CD14-positive monocyte (primary cell): Measurements from ENCODE around the gene UROC1. TPM values are rescaled to one million over a fixed set of nuclear protein-coding genes. Genes with fewer than 3 reads are reported as not detected.

Experiments used
- DNase-seq, 3 donors: peaks; one replicate each; pipeline ENCODE4 v3.0.0-alpha.2; 2011 to 2022
- H2AFZ ChIP-seq: 2 replicates; pipeline ENCODE4 v1.6.0; 2012; ENCODE audit warnings: mild to moderate bottlenecking, low read depth, low read length, inconsistent platforms; ENCODE audit not compliant: insufficient read depth, poor library complexity, severe bottlenecking
- H3K27ac ChIP-seq, 2 donors: 1 replicate in 1 of 2; 2 replicates in 1 of 2; pipeline ENCODE4 v1.5.1; 2012 to 2013; ENCODE audit warnings: low read length in 2 of 2, control low read depth in 1 of 2, inconsistent platforms in 1 of 2, low read depth in 1 of 2, mild to moderate bottlenecking in 1 of 2
- H3K27me3 ChIP-seq, 2 donors: one replicate each; pipeline versions ENCODE4 v1.6.0 to v1.6.1; 2011 to 2013; ENCODE audit warnings: low read length in 2 of 2; ENCODE audit not compliant: control insufficient read depth in 2 of 2, insufficient read depth in 2 of 2
- H3K36me3 ChIP-seq, 2 donors: replicated peaks in 1 of 2; 1 replicate in 1 of 2; 2 replicates in 1 of 2; pipeline versions ENCODE4 v1.5.1 to v1.6.1; 2012 to 2013; ENCODE audit warnings: low read length in 2 of 2, control low read depth in 1 of 2, inconsistent platforms in 1 of 2, mild to moderate bottlenecking in 1 of 2; ENCODE audit not compliant: insufficient read depth in 2 of 2, control insufficient read depth in 1 of 2
- H3K4me1 ChIP-seq, 2 donors: 1 replicate in 1 of 2; 2 replicates in 1 of 2; pipeline versions ENCODE4 v1.5.1 to v1.6.1; 2012 to 2013; ENCODE audit warnings: low read length in 2 of 2, control low read depth in 1 of 2, inconsistent platforms in 1 of 2, mild to moderate bottlenecking in 1 of 2, moderate library complexity in 1 of 2; ENCODE audit not compliant: insufficient read depth in 2 of 2, control insufficient read depth in 1 of 2
- H3K4me2 ChIP-seq: replicated peaks from 2 replicates; pipeline ENCODE3; 2012; ENCODE audit warnings: low read length, moderate library complexity, mild to moderate bottlenecking; ENCODE audit not compliant: poor library complexity, severe bottlenecking; ENCODE audit errors: extremely low read depth
- H3K4me3 ChIP-seq, 3 experiments: fragments of 200-600 bp in 1 of 3; sonication (generic) in 1 of 3; replicated peaks in 1 of 3; 1 replicate in 2 of 3; 2 replicates in 1 of 3; pipeline ENCODE4 v1.5.1; 2011 to 2013; ENCODE audit warnings: low read length in 3 of 3, mild to moderate bottlenecking in 3 of 3, control low read depth in 2 of 3, low read depth in 2 of 3, inconsistent platforms in 1 of 3, moderate library complexity in 1 of 3
- H3K79me2 ChIP-seq: 2 replicates; pipeline ENCODE4 v1.6.0; 2012; ENCODE audit warnings: mild to moderate bottlenecking, control low read depth, inconsistent platforms, low read length, moderate library complexity; ENCODE audit not compliant: insufficient read depth
- H3K9ac ChIP-seq: 2 replicates; pipeline ENCODE4 v1.6.0; 2017; ENCODE audit warnings: low read length, mild to moderate bottlenecking; ENCODE audit not compliant: insufficient read depth, poor library complexity, severe bottlenecking
- H3K9me3 ChIP-seq, 2 donors: replicated peaks in 1 of 2; 1 replicate in 1 of 2; 2 replicates in 1 of 2; pipeline versions ENCODE4 v1.5.1 to v1.6.1; 2012 to 2013; ENCODE audit warnings: low read length in 2 of 2, control low read depth in 1 of 2; ENCODE audit not compliant: control insufficient read depth in 1 of 2, insufficient read depth in 1 of 2
- H4K20me1 ChIP-seq: 2 replicates; pipeline ENCODE4 v1.6.0; 2012; ENCODE audit warnings: mild to moderate bottlenecking, low read length, control low read depth, moderate library complexity; ENCODE audit not compliant: insufficient read depth
- H3K27ac Mint-ChIP-seq, 7 donors: one replicate each; pipeline ENCODE4 v1.8.0; 2020; ENCODE audit warnings: mild to moderate bottlenecking in 7 of 7, mixed read lengths in 7 of 7, moderate library complexity in 6 of 7, inconsistent platforms in 2 of 7
- H3K27me3 Mint-ChIP-seq, 3 donors: one replicate each; pipeline ENCODE4 v1.8.0; 2021 to 2022; ENCODE audit warnings: low read depth in 3 of 3, mild to moderate bottlenecking in 3 of 3, mixed read lengths in 3 of 3, moderate library complexity in 3 of 3, inconsistent platforms in 1 of 3
- H3K36me3 Mint-ChIP-seq, 2 donors: one replicate each; pipeline ENCODE4 v1.8.0; 2020; ENCODE audit warnings: mixed read lengths in 2 of 2, inconsistent platforms in 1 of 2, mild to moderate bottlenecking in 1 of 2
- H3K4me1 Mint-ChIP-seq: one replicate; pipeline ENCODE4 v1.8.0; 2020; ENCODE audit warnings: mild to moderate bottlenecking, mixed read lengths
- H3K4me3 Mint-ChIP-seq, 2 donors: one replicate each; pipeline ENCODE4 v1.8.0; 2020; ENCODE audit warnings: mild to moderate bottlenecking in 2 of 2, mixed read lengths in 2 of 2, moderate library complexity in 1 of 2
- H3K9me3 Mint-ChIP-seq, 7 donors: one replicate each; pipeline ENCODE4 v1.8.0; 2020 to 2022; ENCODE audit warnings: mixed read lengths in 7 of 7, mild to moderate bottlenecking in 6 of 7, moderate library complexity in 6 of 7, inconsistent platforms in 2 of 7
- WGBS: methylation state at CpG from one replicate; pipeline ENCODE4 v1.1.5; 2013; ENCODE audit warnings: missing lambda C conversion rate; ENCODE audit not compliant: insufficient coverage; 5-methylcytosine and 5-hydroxymethylcytosine counted together
- intact Hi-C, 2 donors: fragments of 100-400 bp; cut with micrococcal nuclease; formaldehyde crosslinking; loops; one replicate each; pipeline versions ENCODE4 v1.15.0 to v1.15.1; 2023
- polyA plus RNA-seq, 3 donors: library from polyadenylated mRNA; depleted of rRNA in 1 of 3; unstranded in 2 of 3; stranded (reverse) in 1 of 3; fragments of 300-500 nt in 2 of 3; fragments of >200 nt in 1 of 3; fragmentation: Illumina TruSeq in 2 of 3; gene quantifications; 1 replicate in 2 of 3; 2 replicates in 1 of 3; pipeline ENCODE4 v1.2.3, GENCODE V29; 2012 to 2021
- TF ChIP-seq, protein P1 (sequence below): fragments of 200-600 bp; IDR thresholded peaks from one replicate; pipeline ENCODE4 v1.8.0; 2022; ENCODE audit warnings: antibody characterized with exemption, mild to moderate bottlenecking

Gene UROC1
- polyA plus RNA-seq, 3 donors: not detected

DNA sequence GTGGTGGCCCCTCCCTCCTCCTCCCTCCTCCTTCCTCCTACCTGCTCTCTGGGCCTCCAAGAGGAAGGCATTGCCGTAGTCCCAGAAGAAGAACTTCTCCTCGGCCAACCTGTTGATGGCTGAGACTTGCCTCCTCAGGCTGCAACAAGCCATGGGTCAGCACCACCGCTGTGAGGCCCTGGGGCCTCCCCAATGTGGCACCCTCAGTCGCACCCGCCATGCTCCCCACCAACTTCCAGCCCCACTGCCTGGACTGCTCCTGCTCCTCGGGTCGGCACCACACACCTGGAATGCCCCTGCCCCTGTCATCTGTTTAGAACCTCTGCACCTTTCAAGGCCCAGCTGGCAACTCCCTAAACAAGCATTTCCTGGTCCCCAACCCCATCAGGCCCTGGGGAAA lies 17.6 kb downstream of the UROC1 start:
- Mint-ChIP-seq H3K27me3 (peaks cover 1 to 7% (median 4%) of the 10 kb centered on the region in 3 donors), H3K27ac (no peak overlapping the region), H3K4me1 (peaks cover 3% of the 10 kb centered on the region), H3K9me3 (no peaks in the 10 kb centered on the region), H3K4me3 (no peak overlapping the region), H3K36me3 (no peaks in the 10 kb centered on the region)
- Histone ChIP-seq H3K79me2 (no peaks in the 10 kb centered on the region), H3K4me1 (no peaks in the 10 kb centered on the region), H3K4me2 (no peak overlapping the region), H3K27ac (no peak overlapping the region), H3K9ac (no peak overlapping the region), H3K27me3 (no peaks in the 10 kb centered on the region), H2AFZ (no peak overlapping the region), H3K9me3 (no peaks in the 10 kb centered on the region), H3K36me3 (no peaks in the 10 kb centered on the region), H4K20me1 (no peaks in the 10 kb centered on the region), H3K4me3 (no peak overlapping the region)
- DNase-seq: no peak
- intact Hi-C loops: no loop called here
- TF ChIP-seq, protein P1, sequence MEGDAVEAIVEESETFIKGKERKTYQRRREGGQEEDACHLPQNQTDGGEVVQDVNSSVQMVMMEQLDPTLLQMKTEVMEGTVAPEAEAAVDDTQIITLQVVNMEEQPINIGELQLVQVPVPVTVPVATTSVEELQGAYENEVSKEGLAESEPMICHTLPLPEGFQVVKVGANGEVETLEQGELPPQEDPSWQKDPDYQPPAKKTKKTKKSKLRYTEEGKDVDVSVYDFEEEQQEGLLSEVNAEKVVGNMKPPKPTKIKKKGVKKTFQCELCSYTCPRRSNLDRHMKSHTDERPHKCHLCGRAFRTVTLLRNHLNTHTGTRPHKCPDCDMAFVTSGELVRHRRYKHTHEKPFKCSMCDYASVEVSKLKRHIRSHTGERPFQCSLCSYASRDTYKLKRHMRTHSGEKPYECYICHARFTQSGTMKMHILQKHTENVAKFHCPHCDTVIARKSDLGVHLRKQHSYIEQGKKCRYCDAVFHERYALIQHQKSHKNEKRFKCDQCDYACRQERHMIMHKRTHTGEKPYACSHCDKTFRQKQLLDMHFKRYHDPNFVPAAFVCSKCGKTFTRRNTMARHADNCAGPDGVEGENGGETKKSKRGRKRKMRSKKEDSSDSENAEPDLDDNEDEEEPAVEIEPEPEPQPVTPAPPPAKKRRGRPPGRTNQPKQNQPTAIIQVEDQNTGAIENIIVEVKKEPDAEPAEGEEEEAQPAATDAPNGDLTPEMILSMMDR: no peak
- whole genome bisulfite sequencing: 92% methylated on average over 7 of the region's 7 CpGs

DNA sequence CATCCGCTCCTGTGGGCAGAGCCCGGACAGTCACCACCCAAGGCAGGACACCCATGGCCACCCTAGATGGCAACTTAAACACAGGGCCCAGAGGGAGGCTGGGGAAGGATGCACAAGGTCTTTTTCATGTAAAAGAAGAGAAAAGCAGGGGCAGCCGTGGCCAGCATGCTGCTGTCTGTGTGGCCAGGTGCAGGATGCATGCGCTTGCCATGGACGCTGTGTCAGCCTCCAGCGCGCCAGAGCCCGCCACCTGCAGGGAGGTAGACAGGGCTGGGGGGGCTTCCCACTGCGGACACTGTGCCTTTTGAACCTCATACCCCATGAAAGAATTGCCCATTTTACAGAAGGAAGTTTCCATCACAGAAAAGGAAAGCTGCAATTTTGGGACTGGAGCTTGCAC lies 18.2 kb downstream of the UROC1 start:
- Mint-ChIP-seq H3K9me3 (no peaks in the 10 kb centered on the region), H3K36me3 (no peaks in the 10 kb centered on the region), H3K4me1 (peaks cover 3% of the 10 kb centered on the region), H3K4me3 (no peak overlapping the region), H3K27me3 (peaks cover 0 to 5% (median under 1%) of the 10 kb centered on the region in 3 donors), H3K27ac (no peak overlapping the region)
- Histone ChIP-seq H2AFZ (no peak overlapping the region), H4K20me1 (no peaks in the 10 kb centered on the region), H3K79me2 (no peaks in the 10 kb centered on the region), H3K27me3 (no peaks in the 10 kb centered on the region), H3K4me2 (no peak overlapping the region), H3K9ac (no peak overlapping the region), H3K9me3 (no peaks in the 10 kb centered on the region), H3K27ac (no peak overlapping the region), H3K36me3 (no peaks in the 10 kb centered on the region), H3K4me3 (no peak overlapping the region), H3K4me1 (no peaks in the 10 kb centered on the region)
- WGBS: 100% methylated on average over 1 of the region's 9 CpGs
- intact Hi-C loops: no loop called here
- DNase-seq: no peak
- TF ChIP-seq, protein P1: no peak
